A549 treated with AZD9567 at 1 μM for 4 hours (cell line): Measurements from ENCODE around the gene RORC. TPM values are rescaled to one million over a fixed set of nuclear protein-coding genes. Genes with fewer than 3 reads are reported as not detected.

Experiments
- total RNA-seq: library from RNA; stranded (reverse); fragments of 200-300 nt; extraction: Qiagen RNA extraction; gene quantifications from 5 replicates; pipeline ENCODE4 v1.2.3, GENCODE V29; 2022; ENCODE audit not compliant: insufficient read depth

RORC gene
- total RNA-seq: 0.03 to 0.08 TPM in 2 of 5 replicates, not detected in the others

DNA sequence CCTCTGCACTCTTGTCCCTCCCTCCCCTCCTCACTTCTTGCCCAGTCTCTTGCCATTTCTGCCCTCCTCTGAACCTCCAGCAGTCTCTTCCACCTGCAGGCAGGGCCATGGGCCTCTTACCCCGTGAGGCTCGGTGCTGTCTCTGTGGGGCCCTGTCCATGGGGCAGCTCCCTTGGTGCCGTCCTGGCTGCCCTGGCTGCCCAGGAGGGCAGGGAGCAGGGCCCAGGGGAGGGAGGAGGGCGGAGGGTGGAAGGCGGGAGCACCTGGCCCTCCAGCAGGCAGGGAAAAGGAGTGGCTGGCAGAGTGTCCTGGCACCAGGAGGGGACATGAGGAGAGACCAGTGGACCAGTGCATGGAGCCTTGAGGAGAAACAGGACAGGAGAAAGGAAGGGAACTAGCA lies at the start of gene RORC:
Gene RORC (minus strand): TSS at position 198 of the 400 bp plus-strand sequence. CDS start 38 bp downstream, at position 160.

DNA sequence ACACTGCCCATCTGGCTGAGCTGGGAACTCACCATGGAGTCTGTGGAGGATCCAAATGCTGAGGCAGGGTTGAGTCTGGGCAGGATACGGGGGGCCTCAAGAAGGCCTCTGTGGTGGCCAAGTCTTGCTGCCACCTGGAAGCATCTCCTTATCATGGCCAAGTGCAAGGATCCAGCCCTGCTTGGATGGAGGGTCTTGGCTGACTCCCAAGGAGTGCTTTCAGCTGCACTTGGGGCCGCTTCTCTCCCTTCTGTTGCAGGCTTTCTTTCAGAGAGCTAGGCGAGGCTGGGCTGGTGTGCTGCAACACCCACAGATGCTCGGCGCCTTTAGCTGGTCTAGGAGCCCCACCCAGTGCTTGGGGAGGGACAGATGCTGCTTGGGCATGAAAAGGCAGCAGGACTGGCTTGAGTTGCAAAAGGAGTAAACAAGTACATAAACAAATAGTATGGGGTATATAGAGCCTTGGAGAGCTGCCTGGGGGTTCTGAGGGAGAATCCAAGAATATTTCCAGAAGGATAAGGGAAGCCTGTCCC lies 21.9 kb upstream of the RORC start, which contains the start of gene THEM5:
Gene THEM5 (minus strand): TSS at position 302 of the 533 bp plus-strand sequence. CDS start 147 bp downstream, at position 155.

DNA sequence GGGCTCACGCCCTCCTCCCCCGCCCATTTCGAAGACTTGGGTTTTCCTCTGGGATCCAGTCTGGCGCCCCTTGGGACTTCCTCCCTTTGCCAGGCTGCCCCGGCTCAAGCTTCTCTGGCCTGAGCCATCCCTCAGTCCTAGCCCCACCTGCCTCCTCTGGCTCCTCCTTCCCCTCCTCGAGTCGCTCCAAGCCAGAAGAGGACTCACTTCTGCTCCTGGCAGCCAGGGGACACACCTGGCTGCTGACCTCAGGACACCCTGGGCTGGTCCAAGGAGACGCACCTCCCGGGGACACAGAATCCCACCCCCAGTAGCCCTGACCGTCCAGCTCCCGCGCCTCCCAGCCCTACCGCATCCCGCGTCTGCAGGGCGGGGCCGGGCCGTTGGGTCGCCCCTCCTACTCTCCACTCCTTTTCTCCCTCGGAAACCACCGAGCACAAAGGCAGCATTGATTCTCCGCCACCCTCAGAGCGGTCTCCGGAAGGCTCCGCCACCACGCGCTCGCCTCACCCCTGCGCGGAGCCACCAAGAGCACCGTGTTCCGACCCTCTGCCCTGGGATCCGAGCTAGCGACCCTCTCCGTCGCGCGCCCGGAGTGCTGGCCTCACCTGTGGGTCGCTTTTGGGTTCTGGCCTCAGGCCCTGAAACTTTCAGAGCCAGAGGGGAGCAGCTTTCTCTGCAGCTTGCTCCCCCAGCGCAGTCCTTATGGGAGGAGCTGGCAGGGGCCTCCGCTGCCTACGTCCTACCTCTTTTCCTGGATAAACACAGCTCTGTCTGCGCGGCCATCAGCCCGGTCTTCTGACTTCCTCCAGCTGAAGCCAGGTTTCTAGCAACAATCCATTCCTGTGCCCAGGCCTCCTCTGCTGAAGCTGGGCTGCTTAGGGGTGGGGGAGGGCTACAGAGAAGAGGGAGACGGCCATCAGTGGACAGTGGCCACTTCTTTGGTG lies 8.1 kb upstream of the RORC start, which contains the start of gene C2CD4D:
Gene C2CD4D (minus strand): TSS at position 364 of the 947 bp plus-strand sequence. CDS start 831 bp downstream, outside the sequence.

DNA sequence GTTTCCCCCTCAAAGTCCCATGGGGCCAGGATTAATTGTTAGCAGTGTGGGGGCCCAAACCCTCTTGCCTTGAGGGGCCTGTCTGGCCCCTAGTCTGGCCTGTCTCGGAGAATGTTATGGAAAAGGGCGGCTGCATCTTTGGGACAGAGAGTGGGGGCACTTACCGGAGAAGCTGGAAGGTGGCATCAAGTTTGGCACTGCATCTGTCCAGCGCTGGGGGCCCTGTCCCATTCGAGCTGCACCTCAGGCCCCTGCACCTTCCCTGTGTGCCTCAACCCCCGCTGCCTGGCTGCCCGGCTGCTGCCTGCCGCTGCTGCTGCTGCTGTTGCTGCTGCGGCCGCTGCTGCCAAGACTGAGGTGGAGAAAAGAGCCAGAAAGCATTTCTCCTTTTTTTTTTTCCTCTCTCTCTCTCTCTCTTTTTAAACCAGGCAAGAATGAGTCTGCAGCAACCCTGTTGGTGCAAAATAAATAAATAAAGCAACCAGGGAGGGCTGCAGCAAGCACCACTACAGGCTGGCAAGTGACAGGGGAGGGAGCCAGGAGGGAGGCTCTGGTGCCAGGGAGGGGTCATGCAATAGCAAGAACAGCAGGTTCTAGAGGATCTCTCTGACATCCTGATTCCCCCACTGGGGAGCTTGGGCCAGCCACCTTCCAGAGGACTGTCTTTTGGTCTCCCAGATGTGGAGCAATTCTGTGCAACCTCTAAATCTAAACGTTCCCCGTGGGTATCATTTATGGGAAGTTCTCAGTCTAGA lies 26.4 kb downstream of the RORC start, which contains the start of gene LINGO4:
Gene LINGO4 (minus strand): TSS at position 354 of the 755 bp plus-strand sequence. CDS start 2,715 bp downstream, outside the sequence.

DNA sequence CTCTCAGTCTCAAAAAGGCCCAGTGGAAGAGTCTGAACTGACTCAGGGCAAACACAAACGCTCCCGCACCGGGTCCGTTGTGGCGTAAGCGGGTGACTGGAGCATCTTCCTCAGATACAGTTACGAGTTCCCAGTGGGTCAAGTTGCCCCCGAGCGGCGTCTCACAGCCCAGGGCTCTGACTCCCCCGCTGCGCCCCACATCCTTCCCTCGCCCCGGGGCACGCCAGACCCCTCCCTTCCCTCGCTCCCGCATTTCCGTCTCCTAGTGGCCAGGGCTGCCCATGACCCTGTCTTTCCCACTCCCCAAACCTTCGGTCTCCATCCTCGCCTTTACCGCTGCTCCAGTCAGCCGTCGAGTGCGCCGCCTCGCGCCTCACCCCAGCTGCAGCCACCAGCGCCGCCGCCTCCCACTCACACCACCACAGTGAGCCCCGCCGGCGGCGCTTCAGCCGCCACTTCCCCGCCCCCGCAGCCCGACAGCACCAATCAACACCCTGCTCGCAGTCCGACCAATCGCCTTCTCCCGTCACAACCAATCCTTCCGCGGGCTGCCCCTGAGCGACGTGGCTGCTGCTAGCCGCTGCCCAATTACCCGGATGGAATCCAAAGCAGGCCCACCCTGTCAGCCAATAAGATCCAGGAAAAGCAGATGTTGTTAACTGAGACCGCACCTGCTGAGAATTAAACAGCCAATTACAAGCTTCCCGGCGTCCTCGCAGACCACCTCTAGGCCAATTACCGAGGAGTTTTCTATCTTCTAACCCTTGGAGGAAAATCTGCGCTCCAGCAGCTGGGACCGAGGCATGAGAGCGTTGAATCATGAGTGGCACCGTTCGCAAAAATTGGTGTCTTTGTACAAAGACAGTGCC lies 41.3 kb downstream of the RORC start, which contains the start of gene TDRKH:
Gene TDRKH (minus strand): TSS at position 430 of the 869 bp plus-strand sequence. CDS start 7,478 bp downstream, outside the sequence.

DNA sequence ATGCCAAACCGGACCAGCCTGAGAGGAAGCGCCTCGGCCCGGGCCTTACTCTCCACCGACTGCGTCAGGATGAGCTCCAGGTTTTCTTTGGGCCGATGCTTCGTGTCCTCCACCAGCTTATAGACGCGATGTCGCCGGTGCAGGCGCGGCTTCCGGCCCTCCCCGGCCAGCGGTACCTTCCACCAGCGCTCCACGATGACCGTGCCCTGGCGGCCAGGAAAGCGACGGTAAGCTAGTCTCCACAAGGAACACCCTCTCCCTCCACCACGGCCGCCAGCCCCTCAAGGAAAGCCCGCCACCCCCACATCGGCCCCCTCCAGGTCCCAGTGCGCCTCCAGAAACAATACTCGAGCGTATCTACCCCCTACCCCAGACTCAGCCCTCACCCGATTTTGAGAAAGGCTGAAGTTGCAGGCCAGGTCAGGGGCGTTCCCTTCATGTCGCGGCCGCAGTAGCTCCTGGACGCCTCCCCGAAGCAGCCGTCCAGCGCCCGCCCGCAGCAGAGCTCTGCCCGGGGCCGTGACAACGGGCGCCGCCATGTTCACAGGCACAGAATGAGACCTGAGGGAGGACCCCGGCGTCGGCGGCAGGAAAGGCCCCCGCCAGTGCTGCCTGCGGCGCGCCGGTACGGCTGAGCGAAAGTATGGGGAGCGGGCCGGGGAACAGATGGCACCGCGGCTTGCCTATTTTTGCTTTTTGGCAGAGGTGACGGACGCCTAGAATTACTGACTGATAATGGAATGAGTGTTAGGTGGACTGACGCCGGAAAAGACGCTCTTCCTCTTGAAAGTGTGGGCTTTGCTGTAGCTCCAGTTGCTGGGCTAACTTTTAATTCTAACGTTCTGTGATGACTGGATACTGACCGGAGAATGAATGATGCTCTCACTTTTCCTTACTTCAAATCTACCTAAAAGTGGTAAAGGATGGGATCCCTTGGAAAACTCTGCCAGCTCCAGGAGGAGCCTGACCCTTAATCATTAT lies 68.4 kb downstream of the RORC start, which contains the start of gene MRPL9:
Gene MRPL9 (minus strand): TSS at position 556 of the 981 bp plus-strand sequence. CDS start 17 bp downstream, at position 539.

Other genes starting within 250 kb of the RORC start
- 6.0 to 13.6 TPM (median 6.4 TPM) in 5 replicates for gene SNX27, start 219.8 kb downstream of the RORC start, total RNA-seq
- gene CELF3, start 115.0 kb downstream of the RORC start, total RNA-seq: not detected in 5 replicates
- gene RIIAD1, start 110.3 kb downstream of the RORC start, total RNA-seq: not detected in 5 replicates
- gene MRPL9, start 68.3 kb downstream of the RORC start, total RNA-seq: 49.1 to 85.5 TPM (median 82.0 TPM) in 5 replicates
- 5.5 to 7.5 TPM (median 6.2 TPM) in 5 replicates for gene TDRKH, start 41.3 kb downstream of the RORC start, total RNA-seq
- not detected in 5 replicates for gene LINGO4, start 26.4 kb downstream of the RORC start, total RNA-seq
- gene C2CD4D, start 8.0 kb upstream of the RORC start, total RNA-seq: 0.05 TPM in 1 of 5 replicates, not detected in the others
- not detected in 5 replicates for gene THEM5, start 21.9 kb upstream of the RORC start, total RNA-seq
- gene THEM4, start 77.7 kb upstream of the RORC start, total RNA-seq: 13.7 to 16.3 TPM (median 13.9 TPM) in 5 replicates
- 1,980 to 2,581 TPM (median 2,289 TPM) in 5 replicates for gene S100A10, start 162.1 kb upstream of the RORC start, total RNA-seq
- 1,473 to 1,950 TPM (median 1,812 TPM) in 5 replicates for gene S100A11, start 205.2 kb upstream of the RORC start, total RNA-seq